AG04449 (cell line): Measurements from ENCODE around the gene USP11.

Experiments used
- CTCF ChIA-PET: fragments of 350-600 bp; formaldehyde crosslinking; extraction: SDS; loops from one replicate; lab custom pipeline; 2021; ENCODE audit warnings: antibody characterized with exemption; lab: Yijun Ruan, JAX
- POLR2A ChIA-PET: fragments of 400-600, 350-600 bp; formaldehyde crosslinking; extraction: SDS; loops from one replicate; lab custom pipeline; 2020; ENCODE audit warnings: antibody characterized with exemption, inconsistent platforms; lab: Yijun Ruan, JAX
- DNase-seq: peaks from one replicate; pipeline ENCODE4 v3.0.0-alpha.2; 2010; ENCODE audit warnings: low read depth, low spot score
- H3K4me3 ChIP-seq: 2 replicates; pipeline ENCODE4 v1.5.1; 2011; ENCODE audit warnings: low read depth, mild to moderate bottlenecking, control low read depth, low read length
- TF ChIP-seq, protein P1 (sequence below): IDR thresholded peaks from one replicate; pipeline ENCODE4 v1.5.1; 2011; ENCODE audit warnings: mild to moderate bottlenecking, moderate library complexity, low read length, control low read depth, inconsistent platforms; ENCODE audit not compliant: insufficient read depth; ENCODE audit errors: missing control alignments

The USP11 gene

DNA sequence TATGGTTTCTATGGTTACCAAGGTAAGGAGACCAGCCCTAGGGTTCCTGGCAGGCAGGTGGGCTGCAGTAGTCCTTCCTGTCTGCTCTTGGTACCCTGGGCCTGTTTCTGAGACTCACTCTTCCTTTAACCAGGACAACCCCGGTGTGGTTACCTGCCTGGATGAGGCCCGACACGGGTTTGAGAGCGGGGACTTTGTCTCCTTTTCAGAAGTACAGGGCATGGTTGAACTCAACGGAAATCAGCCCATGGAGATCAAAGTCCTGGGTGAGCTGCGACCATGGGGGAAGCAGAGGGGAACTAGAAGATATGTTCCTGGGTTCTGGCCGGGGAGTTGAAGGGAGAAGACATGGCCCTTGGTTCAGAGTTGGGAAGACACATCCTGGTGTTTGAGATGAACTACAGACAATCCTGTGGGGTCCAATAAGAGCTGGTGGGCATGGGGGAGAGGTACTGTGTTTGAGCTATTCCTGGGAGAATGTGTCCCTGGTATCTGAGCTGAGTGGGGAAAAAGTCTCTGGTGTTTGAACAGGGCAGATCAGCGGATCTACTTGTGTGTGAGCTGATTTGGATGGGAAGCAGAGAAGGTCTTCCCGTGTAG, 31.4 kb upstream of the USP11 start:
- DNase-seq = no peak
- CTCF ChIA-PET = interaction anchor here (1.5 to 1.8 kb wide), 2 partner anchors 9 to 182 kb away, joined by 3 to 8 read pairs; no protein-coding TSS in a partner anchor
- TF ChIP-seq, protein P1, sequence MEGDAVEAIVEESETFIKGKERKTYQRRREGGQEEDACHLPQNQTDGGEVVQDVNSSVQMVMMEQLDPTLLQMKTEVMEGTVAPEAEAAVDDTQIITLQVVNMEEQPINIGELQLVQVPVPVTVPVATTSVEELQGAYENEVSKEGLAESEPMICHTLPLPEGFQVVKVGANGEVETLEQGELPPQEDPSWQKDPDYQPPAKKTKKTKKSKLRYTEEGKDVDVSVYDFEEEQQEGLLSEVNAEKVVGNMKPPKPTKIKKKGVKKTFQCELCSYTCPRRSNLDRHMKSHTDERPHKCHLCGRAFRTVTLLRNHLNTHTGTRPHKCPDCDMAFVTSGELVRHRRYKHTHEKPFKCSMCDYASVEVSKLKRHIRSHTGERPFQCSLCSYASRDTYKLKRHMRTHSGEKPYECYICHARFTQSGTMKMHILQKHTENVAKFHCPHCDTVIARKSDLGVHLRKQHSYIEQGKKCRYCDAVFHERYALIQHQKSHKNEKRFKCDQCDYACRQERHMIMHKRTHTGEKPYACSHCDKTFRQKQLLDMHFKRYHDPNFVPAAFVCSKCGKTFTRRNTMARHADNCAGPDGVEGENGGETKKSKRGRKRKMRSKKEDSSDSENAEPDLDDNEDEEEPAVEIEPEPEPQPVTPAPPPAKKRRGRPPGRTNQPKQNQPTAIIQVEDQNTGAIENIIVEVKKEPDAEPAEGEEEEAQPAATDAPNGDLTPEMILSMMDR = no peak
- H3K4me3 ChIP-seq = no peak overlapping the region
- POLR2A ChIA-PET = no interaction called here

DNA sequence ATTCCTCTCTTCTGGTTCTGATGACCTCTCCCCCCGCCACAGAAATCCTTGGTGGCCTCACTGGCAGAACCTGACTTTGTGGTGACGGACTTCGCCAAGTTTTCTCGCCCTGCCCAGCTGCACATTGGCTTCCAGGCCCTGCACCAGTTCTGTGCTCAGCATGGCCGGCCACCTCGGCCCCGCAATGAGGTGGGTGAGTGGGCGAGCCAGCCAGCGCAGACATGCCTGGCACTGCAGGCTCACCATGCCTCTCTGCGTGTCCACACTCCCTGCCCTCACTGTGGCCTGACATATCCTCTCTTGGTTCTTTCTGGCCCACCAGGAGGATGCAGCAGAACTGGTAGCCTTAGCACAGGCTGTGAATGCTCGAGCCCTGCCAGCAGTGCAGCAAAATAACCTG, 30.5 kb upstream of the USP11 start:
- DNase-seq = no peak
- H3K4me3 ChIP-seq = no peak overlapping the region
- ChIA-PET CTCF (interaction anchor here (1.3 kb wide), 1 partner anchor 182 kb away, joined by 4 read pairs; no protein-coding TSS in a partner anchor), POLR2A (no interaction called here)
- TF ChIP-seq, protein P1 = no peak

DNA sequence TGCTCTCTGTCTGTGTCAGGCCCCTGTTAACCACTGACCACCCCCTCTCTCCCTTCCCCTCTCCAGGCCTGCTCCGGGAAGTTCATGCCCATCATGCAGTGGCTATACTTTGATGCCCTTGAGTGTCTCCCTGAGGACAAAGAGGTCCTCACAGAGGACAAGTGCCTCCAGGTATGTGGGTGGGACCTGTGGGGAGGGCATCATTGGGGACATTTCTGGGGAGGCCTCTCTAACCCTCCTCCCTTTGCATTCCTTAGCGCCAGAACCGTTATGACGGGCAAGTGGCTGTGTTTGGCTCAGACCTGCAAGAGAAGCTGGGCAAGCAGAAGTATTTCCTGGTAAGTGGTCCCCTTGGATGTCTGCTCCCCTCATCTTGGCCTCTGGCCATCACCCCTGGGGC, 29.9 kb upstream of the USP11 start:
- ChIA-PET CTCF (interaction anchor here (1.3 kb wide), 1 partner anchor 182 kb away, joined by 4 read pairs; no protein-coding TSS in a partner anchor), POLR2A (no interaction called here)
- TF ChIP-seq, protein P1 = no peak
- no peak overlapping the region for H3K4me3 ChIP-seq
- DNase-seq = no peak

DNA sequence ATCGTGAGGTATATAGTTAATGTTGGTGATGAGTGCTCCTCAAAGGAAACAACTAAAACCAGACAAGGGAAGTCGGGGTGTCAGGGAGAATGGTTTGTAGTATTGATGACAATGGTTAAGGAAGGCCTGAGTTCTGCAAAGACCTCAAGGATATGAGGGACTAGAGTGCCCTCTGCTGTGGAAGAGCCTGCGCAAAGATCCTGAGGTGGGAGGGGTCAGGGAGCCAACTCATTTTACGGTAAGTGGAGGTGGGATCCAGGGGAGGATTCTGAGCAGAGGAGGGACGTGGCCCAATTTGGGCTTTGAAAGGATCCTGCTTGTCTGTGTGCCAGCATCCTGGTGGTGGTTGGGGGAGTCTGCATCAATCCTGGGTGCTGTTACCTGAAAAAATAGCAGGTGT, 27.8 kb upstream of the USP11 start:
- POLR2A ChIA-PET = interaction anchor here (3.0 kb wide), 1 partner anchor 12 kb away, joined by 9 read pairs; no protein-coding TSS in a partner anchor

DNA sequence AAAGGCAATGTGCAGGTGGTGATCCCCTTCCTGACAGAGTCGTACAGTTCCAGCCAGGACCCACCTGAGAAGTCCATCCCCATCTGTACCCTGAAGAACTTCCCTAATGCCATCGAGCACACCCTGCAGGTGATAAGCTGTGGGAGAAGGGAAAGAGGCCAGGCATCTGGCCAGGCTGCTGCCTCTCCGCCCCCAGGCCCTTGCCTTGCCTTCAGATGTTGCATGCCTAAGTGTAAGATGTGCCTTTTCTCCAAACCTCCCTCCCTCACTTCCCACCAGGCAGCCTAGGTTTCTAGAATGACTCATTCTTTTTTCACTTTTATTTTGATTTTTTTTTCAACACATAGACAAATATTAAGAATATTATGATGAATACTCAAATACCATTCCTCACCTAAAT, 26.5 kb upstream of the USP11 start:
- ChIA-PET POLR2A (interaction anchor here (3.0 kb wide), 1 partner anchor 11 kb away, joined by 9 read pairs; no protein-coding TSS in a partner anchor), CTCF (no interaction called here)
- TF ChIP-seq, protein P1 = no peak
- H3K4me3 ChIP-seq = no peak overlapping the region
- DNase-seq = no peak

More for the DNA sequence above, 27.8 kb upstream of the USP11 start:
- CTCF ChIA-PET = no interaction called here
- TF ChIP-seq, protein P1 = no peak
- DNase-seq = no peak
- H3K4me3 ChIP-seq = no peak overlapping the region

DNA sequence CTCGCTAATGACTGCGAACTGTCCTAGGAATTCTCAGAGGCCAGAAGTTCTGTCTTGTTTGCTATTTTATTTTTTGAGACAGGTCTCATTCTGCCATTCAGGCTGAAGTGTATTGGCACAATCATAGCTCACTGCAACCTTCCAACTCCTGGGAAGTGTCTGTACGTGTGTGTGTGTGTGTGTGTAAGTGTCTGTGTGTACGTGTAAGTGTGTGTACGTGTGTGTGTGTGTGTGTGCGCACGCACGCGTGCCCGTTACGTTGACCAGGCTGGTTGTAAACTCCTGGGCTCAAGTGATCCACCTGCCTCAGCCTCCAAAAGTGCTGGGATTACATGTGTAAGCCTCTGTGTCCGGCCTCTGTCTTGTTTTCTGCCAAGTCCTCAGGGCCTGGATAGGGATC, 24.7 kb upstream of the USP11 start:
- POLR2A ChIA-PET = no interaction called here
- CTCF ChIA-PET = interaction anchor here (1.4 kb wide), 1 partner anchor 177 kb away, joined by 3 read pairs; no protein-coding TSS in a partner anchor
- no peak for DNase-seq
- TF ChIP-seq, protein P1 = no peak
- no peak overlapping the region for H3K4me3 ChIP-seq
